Epidermal melanocyte (primary cell): ENCODE measurements around the gene NR2F2.

Source experiments
- DNase-seq: peaks from one replicate; pipeline ENCODE4 v3.0.0; 2011; ENCODE audit warnings: low spot score; ENCODE audit not compliant: insufficient read length

The NR2F2 gene

DNA sequence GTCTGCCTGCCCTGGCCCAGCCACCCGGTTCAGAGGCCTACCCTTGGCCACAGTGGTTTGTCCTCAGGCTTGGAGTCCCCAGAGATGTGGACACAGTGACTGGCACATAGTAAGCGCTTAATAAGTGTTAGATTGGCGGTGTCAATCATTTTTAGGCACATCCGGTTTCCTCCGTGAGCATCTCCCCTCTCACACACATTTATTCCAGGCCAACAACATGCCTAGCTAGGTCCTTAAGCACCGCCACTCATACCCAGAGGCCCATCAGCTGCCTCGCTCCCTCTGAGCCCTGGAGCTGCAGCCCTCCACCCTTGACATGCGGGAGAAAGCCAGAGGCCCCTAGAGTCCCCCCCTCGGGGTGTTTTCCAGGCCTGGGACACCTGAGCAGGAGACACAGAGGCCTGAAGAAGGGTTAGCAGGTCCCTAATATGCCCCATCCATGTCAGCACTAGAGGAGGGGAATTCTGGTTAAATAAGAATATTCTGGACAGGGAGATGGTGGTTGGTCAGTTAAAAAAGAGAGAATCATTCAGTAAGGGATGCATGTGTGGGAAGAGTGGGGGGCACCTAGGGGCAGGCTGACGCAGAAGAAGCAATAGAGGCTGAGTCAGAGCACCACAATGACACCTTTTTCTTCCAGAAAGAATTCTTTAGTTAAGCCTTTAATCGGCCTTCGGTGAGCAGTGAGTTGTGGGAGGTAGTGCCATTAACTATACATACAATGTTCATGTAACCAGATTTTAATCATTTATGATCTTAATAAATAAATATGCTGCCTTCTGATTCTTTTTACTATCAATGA is 22.3 kb downstream of the NR2F2 start:
- no peak for DNase-seq

DNA sequence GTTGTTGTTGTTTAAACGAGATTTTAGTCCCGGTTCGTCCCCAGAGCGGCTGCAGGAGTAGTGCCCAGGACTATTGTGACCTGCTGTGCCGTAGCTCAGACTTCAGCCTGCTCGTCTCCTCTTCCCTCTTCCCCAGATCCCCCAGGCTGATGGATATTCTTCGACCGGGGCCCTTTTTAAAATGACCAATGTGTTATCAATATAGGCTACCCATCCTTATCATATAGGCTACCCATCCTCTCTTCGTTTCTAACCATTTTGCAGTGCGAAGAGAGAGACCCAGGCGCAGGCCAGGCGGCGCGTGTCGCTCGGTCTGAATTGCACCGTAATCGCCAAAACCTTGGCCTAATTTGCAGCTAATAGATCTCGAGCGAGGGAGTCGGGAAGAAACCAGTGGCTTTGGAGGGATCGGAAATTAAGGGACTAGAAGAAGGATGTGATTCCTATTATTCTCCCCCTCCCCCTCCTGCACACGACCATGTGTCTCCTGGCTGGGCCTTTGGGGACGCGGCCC is 23.0 kb downstream of the NR2F2 start:
- DNase-seq: no peak

DNA sequence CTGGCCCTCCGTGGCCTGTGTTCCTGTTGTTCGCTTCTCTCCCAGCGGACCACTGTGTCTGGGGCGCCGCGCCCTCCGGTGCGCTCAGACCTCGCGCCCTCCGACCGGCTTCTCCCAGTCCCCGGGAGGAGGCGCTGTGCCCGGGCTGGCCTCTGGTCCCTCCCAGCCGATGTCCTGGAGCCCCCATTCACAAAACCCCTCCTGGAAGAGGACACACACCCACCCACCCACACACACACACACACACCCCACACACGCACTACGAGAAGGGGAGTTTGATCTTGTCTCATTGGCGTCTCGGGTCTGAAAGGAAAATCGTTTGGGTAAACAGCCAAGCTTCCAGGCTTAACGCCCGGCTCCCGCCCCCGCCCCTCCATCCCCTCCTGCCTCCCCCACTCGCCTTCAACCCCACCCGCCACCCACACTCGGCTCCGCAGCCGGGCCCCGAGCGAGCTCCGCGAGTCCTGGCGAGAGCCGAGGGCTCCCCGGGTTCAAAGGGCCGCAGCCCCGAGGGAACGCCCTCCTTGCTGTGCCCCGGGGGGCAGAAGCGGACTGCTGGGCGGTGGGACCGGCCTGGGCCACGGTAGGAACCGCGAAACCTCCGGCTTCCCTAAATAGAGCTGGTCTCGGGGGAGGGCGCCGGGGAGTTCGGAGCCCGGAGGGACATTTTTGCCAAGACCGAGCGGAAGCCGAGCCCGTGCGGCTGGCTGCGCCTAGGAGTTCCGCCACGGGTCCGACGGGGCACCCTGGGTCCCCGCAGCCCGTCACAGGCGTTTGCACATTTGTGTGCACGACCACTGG is 23.6 kb downstream of the NR2F2 start:
- no peak for DNase-seq

DNA sequence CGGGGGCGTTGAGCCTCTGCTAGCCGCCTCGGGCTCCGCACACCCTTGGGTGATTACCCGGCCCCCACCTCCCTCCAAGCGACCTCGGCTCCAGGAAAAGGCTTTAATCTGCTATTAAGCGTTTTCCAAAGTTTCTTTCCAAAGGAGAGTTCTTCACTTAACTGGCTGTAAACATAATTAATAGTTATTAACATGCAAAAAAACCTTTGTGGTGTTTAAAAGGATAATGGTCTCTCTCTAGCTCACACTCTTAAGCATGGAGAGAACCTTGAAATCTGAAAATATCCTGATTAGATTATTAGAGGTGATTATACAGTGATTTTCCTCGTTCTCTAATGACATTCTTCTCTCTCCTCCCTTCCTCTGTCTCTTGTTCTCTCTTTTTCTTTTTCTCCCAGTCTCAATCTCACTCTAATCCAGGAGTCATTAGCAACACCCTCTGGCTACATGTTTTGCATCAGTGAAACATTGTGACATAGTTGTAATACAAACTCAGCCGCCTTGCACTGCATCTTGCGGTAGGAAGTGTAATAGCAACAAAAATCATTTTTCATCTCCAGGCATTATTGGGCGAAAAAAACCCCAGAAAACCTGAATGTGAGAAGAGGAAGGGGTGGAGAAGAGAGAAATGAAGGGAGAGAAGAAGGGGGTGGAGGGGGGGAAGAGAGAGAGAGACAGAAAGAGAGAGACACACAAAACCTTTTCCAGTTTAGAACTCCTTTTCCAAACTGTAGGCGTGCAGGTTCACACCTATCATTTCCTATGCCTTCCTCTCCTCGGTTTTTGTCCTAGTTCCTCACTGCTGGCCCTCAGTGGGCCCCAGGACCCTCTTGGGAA is 24.4 kb downstream of the NR2F2 start:
- DNase-seq: peak; percentile 85

DNA sequence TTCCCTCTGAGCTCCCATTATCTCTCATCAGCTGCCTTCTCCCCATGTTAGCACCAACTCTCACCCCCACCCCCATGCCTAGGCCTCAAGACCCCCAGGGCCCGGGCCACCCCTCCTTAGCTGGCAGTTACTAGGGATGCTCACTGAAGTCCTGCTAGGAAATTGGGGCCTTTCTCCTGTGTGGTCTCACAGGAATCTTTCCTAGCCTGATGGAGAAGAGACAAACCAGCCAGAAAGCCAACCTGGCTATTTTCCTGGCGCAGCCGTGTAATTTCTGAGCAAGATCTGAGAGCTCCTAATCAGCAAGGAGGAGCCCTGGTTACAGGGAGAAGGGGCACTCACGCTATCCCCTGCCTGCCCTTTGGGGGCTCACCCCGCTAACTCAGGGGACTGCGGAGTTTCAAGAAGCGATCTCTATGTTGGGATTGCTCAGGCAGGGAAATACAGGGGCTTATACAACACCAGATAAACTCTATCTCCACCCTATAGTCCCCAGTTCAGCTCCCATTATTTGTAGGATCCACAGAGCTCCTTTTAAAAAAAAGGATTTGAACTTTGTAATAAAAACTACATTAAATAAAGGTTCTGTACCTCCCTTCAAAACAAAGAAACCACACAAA is 25.2 kb downstream of the NR2F2 start:
- no peak for DNase-seq

DNA sequence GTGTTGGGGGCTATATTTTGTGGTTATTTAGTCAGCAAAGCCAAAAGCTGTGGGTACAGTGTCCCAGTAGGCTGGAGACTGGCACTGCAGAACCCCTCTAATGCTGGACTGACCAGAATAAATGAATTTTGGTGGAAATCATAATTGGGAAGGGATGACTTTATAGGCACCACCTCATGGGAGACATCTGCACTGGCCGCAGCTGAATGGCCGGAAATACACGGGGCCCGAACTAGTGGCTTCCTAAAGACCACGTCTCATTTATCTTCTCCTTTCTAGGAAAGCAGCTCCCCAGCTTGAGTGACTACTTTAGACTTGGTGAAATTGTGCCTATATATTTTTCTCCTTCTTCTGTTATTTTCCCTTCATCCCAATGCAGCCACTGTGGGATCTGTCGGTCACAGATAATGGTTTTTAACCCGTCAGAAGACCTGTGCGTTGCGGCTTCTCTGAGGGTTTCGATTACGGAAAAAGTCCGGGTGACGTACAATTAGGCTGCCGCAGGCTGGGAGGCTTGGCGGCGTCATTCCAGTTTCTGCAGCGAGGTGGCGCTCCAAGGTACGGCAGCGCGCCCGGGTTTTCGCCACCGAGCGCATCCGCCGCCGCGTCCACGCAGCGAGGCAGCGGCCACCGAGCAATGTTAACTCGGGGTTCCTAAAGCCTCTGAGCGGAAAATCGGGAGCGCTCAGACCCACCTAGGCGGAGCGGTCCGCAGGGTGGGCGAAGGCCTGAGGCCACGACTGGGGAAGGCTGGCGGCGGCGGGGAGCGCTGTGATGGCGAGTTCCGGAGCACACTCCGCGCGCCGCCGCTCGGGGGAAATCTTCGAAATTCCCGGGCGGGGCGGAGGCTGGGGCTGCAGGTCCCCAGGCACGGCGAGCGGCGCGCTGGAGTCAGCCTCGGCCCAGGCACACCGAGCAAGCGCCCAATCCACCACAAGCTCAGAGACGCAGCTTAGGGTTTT is 26.3 kb downstream of the NR2F2 start:
- DNase-seq: peak; percentile 77

DNA sequence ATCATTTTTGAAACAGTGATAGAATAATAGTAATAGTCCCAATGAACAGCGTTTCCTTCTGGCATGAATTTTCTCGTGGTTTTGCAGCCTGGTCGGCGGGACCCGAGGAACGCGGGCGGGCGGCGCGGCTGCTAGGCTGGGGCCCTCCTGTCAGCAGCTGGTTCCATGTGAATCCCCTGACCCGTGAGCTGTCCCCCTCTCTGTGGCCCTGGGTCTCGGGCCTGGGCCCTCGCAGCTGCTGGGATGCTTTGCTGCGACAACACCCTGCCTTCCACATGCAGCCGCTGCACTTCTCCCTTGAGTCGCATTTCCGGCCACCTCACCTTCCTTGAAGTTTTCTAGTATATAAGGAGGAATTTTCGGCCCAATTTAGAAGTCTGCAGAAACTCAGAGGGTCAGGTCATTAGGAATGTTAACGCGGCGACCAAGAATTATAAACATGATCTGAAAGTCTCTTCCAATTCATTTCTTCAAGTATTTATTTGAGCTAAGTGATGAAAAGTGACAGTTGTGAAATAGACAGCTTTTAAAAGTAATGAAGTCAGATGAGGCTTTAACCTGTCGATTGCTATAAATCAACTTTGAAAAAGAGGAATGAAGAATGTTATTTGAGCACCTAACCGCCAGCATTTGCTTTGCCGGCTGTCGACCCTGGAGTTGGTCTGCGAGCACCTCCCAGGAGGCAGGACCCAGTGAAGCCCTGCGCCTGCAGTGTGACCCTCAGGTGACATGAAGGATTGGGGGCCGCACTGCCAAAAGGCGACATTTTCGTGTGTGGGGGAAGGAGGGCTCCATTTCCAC is 27.7 kb downstream of the NR2F2 start:
- no peak for DNase-seq

DNA sequence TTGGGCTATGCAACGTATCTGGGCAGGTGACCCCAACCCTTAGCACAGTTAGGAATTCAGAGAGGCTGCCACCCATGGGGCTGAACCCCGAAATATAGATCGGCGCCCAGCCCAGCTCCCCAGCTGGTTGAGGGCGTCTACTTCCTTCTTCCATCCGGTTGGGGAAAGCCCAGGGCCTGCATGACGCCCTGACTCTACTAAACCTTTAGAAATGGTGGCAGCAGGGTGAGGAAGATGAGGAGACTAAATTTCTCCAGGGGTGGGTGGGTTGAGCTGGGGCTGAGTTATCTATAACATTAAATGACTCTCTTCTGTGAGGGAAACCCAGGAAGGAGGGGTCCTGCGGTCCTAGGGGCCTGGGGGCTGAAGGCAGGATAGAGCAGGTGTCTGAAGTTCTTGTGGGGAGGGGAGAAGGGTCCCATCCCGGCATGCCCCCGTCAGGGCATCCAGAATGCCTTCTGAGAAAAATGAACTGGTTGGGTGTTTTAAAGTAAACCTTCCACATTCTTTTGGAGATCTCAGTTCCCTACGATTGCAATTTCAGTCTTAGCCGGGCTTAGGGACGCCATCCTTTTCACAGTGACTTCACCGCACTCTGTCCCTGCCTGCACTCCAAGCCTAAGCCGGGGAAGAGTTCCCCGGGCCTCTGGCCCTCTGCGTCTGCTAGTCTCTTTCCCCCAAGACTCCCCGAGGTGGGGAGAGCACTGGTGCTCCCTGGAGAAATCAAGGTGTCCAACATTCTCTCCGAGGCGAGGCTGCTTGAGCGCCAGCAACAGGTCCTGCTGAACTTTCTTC is 28.5 kb downstream of the NR2F2 start:
- DNase-seq: no peak

DNA sequence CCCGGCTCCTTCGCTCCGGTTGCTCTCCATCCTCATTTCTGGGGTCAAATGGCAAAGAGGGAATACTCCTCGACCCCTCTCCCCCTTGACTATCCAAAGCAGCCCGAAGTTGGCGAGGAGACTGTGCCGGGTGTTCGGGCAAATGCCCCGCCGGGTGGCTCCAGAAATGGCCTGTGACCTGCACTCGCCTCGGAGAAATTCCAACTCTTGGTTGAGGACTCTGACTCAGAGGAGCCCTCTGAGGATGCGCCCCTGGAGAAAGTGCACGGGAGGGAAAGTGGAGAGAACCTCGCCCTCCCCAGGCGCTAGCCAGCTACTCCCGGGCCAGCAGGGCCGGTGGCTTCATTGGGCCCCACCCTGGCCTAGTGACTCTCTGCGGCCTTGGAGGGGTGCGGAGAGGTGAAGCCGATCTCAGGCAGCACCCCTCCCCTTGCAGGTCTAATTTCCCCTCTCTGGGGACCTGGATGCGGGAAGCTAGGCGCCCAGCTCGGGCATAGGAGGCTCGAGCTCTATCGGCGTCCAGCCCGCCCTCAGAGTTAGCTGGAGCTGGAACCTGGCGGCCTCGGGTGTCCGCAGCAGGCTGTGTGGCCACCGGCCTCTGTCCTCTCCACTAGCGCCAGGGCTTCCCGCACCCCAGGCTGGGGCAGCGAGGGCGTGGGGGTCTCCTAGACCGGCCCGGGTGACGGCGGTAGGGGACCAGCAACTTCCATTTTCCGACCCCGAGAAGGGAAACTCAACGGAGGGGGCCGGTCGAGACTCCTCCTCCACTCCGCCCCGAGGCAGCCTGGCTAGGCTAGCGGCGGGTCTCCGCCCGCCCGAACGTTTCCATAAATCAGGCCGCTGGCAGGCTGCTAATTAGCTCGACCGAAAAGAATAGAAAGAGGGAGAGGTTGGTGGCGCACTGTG is 29.4 kb downstream of the NR2F2 start:
- peak; percentile 19 for DNase-seq

DNA sequence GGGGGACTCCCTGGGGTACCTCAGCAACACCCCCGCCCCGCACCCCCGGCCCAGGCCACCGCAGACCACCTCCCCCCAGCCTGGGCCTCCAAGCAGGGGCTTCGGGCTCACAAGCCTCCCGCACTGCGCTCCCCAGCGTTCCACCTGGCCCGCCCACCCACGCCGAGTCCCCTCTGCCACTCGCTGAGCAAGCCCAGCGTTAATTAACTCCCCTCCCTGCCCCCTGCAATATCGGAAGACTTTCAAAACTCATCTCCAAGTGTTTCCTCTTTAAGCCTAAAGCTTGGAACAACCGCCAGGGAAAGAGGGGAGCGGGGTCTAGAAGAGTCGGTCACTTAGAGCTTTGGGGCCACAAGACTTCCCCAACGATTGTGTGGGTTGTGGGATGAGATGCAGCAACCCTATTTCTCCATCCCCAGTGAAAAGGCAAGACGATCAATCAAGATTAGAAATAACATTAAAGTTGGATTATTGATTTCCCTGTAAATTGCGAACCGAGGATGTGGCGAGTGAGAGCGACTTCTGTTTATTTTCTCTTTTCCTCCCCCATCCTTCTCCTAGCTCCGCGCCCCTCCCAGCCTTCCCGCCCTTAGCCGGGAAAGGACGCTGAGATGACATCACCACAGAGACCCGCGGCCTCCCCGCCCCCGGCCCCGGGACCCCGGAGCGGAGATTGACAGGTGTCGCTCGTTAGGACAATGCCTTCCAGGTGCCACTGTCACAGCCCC is 30.2 kb downstream of the NR2F2 start:
- DNase-seq: peak; percentile 20

DNA sequence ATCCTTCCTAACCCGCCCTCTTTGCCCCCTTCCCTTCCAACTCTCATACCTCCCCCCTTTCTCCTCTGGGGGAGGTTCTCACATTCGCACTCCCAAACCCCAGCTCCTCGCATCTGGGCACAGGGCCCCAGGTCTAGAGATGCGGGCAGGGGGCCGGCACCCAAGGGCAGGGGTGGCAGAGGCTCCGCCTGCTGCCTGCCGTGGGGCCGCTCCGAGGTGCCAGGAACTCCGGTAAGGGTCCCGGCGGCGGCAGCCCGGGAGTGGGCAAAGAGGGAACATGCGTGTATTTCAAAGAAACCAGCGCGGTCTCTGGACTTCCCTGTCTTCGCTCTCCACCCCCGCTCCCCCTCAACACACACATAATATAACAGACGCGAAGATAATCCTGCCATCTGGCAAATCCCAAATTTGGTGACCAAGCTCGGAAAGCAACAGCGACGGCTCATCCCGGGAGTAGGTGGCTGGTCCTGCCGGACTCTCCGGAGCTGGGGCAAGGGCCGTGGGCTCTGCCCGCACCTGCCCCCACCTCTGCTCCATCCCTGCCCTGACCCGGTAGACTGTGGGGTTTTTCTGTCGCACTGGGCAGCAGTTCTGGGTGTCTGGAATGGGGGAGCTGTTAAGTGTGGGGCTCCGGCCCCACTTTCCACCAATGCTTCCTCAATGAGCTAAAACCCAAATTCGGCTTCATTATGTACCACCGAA is 31.0 kb downstream of the NR2F2 start:
- peak; percentile 18 for DNase-seq

DNA sequence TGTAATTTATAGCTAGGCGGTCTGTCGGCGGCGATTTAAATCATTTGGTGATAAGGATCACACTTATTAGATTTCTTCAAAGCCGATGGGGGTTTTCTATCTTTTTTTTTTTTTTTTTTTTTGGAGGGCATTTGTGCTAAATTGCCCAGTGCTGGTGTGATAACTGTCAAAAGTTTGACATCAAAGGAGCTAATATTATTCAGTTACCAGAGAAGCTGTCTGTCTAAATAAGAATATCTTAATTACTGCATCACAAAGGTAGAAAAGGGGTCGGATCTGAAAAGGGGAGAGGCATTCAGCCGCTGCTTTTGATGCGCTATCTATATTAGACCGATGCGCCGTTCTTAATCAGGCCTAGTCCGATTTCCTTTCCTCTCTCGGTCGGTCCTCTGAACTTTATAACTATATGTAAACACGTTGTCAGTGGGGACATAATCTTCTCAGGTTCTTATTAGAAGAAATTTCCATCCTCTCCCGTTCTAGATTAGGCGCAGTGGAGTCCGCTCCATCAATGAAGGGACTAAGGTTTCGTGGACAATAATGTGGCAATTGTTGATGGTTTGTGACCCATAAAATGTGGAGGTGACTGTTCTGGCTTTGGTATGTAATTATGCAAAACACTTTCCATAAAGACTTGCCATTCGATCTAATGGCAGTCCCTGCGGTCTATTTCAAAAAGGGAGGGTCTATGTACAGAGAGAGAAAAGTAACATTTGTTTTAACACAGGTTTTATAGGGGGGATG is 31.7 kb downstream of the NR2F2 start:
- DNase-seq: peak; percentile 8

DNA sequence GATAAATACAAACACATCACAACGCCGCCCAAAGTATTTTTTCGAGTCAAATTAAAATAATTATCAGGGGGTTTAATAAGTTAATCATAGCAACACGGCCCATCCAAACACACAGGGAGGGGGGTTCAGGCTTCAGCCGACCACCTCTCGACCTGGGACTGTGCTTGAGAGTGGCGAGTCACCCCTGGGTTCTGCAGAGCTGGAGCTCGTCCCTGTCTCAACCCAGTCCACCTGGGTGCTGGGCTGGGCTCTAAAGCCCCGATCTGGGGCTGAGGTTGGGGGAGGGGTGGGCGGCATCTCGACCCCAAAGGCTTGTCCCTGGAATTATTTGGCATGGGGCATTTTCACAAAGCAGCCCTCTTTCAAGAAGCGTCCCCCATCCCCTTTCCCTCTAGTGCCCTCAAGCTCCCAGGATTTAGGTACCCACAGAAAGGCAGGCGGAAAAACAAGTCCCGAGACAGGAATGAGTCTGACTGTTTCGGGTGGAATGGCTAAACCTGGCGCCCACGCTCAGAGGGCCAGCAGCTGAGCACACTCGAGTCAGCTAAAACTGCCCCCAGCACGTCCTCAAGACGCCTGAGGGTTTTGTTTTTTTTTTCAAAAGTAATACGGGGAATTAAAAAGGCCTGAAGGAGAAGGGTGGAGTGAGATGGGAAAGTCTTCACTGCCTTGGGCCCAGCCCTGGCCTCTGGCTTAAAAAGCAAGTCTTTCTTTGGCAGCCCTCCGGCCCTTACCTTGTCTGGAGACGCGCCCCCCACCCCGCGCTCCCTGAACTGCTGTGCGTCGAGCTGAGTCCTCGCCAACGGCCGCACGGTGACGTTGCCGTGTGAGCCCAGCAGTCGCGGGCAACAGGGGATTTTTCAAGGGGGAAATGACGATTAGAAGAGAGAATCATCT is 32.5 kb downstream of the NR2F2 start:
- peak; percentile 15 for DNase-seq

DNA sequence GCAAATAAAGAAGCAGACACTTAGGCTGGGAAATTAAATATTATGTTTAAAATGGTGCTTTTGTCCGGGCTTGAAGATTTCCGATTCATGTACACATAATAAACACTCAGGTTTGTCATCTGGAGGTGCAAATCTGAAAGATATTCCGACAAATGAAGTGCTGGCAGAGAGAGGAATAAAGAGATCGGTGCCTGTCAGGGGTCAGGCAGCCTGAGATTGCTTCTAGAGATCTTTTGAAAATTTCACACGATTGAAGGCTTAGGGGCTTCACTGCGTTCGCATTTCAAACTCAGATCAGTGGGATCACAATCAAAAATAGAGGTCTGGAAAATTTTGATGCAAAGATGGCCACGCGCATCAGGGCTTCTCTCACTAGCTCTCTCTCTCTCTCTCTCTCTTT is 33.2 kb downstream of the NR2F2 start:
- peak; percentile 13 for DNase-seq
